Astrocyte of the spinal cord (primary cell): ENCODE results near the gene PHETA1.

ENCODE experiments used
- DNase-seq: peaks from one replicate; pipeline ENCODE4 v3.0.0; 2011; ENCODE audit warnings: low read depth, low spot score
- H3K4me3 ChIP-seq: 2 replicates; pipeline ENCODE4 v1.5.1; 2011; ENCODE audit warnings: low read depth, mild to moderate bottlenecking, low read length, moderate library complexity
- in situ Hi-C: cut with HindIII; loops from 2 replicates; pipeline ENCODE4 v1.10.0; 2017; ENCODE audit warnings: low sequenced_read_pairs
- TF ChIP-seq, protein P1 (sequence below): IDR thresholded peaks from 2 replicates; pipeline ENCODE4 v1.5.1; 2012; ENCODE audit warnings: low read depth, mild to moderate bottlenecking, low read length, inconsistent platforms

Gene PHETA1

DNA sequence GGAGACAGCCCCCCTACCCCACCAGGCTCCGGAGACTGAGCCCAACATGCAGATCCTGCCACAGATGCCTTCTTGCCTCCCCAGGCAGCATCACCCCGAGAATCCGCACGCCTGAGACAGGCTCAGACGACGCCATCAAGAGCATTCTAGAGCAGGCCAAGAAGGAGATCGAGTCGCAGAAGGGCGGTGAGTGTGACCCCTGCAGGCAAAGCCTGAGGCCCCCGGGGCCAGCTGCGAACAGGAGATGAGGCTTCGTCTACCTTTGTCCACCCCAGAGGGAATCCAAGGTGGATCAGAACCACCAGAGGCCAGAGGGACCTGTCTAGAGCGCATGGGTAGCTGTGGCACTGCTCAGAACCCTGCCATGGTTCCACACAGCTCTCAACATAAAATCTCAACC is 56.9 kb downstream of the PHETA1 start:
- DNase-seq: no peak
- in situ Hi-C loops: no loop called here
- no peak overlapping the region for H3K4me3 ChIP-seq
- TF ChIP-seq, protein P1, sequence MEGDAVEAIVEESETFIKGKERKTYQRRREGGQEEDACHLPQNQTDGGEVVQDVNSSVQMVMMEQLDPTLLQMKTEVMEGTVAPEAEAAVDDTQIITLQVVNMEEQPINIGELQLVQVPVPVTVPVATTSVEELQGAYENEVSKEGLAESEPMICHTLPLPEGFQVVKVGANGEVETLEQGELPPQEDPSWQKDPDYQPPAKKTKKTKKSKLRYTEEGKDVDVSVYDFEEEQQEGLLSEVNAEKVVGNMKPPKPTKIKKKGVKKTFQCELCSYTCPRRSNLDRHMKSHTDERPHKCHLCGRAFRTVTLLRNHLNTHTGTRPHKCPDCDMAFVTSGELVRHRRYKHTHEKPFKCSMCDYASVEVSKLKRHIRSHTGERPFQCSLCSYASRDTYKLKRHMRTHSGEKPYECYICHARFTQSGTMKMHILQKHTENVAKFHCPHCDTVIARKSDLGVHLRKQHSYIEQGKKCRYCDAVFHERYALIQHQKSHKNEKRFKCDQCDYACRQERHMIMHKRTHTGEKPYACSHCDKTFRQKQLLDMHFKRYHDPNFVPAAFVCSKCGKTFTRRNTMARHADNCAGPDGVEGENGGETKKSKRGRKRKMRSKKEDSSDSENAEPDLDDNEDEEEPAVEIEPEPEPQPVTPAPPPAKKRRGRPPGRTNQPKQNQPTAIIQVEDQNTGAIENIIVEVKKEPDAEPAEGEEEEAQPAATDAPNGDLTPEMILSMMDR: no peak

- no peak for DNase-seq
- TF ChIP-seq, protein P1: no peak
- no peak overlapping the region for H3K4me3 ChIP-seq
- in situ Hi-C loops: no loop called here
Measured at GRCh38 chr12:111311011-111311410, 57.9 kb downstream of the PHETA1 start.
